Nephron (organoid): ENCODE measurements around the gene RGS16.

ENCODE experiments used
- H3K27ac Mint-ChIP-seq, 3 experiments: 2 replicates each; pipeline ENCODE4 v1.8.0; 2020; ENCODE audit warnings: mixed read lengths in 3 of 3, mild to moderate bottlenecking in 2 of 3, moderate library complexity in 1 of 3
- H3K27me3 Mint-ChIP-seq: 2 replicates; pipeline ENCODE4 v1.8.0; 2021; ENCODE audit warnings: low read depth, mild to moderate bottlenecking, moderate library complexity, mixed read lengths
- H3K36me3 Mint-ChIP-seq: 2 replicates; pipeline ENCODE4 v1.8.0; 2020; ENCODE audit warnings: low read depth, mixed read lengths
- H3K4me1 Mint-ChIP-seq: 2 replicates; pipeline ENCODE4 v1.8.0; 2020; ENCODE audit warnings: mixed read lengths
- H3K4me3 Mint-ChIP-seq, 3 experiments: 2 replicates each; pipeline ENCODE4 v1.8.0; 2020; ENCODE audit warnings: mild to moderate bottlenecking in 3 of 3, mixed read lengths in 3 of 3, moderate library complexity in 2 of 3
- H3K9me3 Mint-ChIP-seq: 2 replicates; pipeline ENCODE4 v1.8.0; 2020; ENCODE audit warnings: mixed read lengths
- TF ChIP-seq, protein P1 (sequence below), 3 experiments: fragments of 200-600 bp; sonication (generic); IDR thresholded peaks; one replicate each; pipeline ENCODE4 v1.5.0; 2021; ENCODE audit warnings: antibody characterized with exemption in 3 of 3; ENCODE audit not compliant: unreplicated experiment in 3 of 3

Gene RGS16

DNA sequence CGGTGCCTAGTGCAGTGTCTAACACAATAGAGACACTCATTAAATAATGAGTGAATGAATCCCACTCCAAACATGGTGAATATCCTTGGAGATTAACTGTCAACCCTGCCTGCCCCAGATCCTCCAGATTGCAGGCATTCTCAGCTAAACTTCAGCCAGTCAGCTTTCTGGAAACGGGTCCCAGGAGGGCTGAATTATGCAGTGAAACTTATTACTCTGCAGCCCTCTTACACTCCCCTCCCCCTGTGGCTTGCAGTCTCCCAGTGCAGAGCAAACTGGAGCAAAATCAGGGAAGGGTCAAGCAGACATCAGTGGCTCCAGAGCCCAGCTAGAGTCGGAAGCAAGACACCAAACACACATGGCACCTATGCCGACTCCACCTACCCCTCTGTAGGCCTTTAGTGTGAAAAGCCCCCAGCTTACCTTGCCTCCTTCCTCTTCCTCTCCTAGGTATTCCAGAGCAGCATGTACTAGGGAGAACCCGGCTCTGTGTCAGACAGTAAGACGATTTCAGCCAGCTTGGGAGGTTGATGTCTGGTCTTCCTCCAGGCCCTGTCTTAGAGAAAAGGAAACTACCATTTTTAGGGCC is 6.5 kb upstream of the RGS16 start:
- H3K27ac Mint-ChIP-seq: peak overlapping the region; percentile 65 to 81 (median 80)
- no peaks in the 10 kb centered on the region for H3K9me3 Mint-ChIP-seq
- no peaks in the 10 kb centered on the region for H3K36me3 Mint-ChIP-seq
- peaks cover 62% of the 10 kb centered on the region for H3K4me1 Mint-ChIP-seq
- TF ChIP-seq, protein P1, sequence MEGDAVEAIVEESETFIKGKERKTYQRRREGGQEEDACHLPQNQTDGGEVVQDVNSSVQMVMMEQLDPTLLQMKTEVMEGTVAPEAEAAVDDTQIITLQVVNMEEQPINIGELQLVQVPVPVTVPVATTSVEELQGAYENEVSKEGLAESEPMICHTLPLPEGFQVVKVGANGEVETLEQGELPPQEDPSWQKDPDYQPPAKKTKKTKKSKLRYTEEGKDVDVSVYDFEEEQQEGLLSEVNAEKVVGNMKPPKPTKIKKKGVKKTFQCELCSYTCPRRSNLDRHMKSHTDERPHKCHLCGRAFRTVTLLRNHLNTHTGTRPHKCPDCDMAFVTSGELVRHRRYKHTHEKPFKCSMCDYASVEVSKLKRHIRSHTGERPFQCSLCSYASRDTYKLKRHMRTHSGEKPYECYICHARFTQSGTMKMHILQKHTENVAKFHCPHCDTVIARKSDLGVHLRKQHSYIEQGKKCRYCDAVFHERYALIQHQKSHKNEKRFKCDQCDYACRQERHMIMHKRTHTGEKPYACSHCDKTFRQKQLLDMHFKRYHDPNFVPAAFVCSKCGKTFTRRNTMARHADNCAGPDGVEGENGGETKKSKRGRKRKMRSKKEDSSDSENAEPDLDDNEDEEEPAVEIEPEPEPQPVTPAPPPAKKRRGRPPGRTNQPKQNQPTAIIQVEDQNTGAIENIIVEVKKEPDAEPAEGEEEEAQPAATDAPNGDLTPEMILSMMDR (IDR thresholded peaks at IDR 0.05; ENCODE audit: unreplicated experiment in 3 of 3): no peak
- peak overlapping the region in 1 of 3 experiments; percentile 21 for H3K4me3 Mint-ChIP-seq
- H3K27me3 Mint-ChIP-seq: peaks cover 21% of the 10 kb centered on the region

DNA sequence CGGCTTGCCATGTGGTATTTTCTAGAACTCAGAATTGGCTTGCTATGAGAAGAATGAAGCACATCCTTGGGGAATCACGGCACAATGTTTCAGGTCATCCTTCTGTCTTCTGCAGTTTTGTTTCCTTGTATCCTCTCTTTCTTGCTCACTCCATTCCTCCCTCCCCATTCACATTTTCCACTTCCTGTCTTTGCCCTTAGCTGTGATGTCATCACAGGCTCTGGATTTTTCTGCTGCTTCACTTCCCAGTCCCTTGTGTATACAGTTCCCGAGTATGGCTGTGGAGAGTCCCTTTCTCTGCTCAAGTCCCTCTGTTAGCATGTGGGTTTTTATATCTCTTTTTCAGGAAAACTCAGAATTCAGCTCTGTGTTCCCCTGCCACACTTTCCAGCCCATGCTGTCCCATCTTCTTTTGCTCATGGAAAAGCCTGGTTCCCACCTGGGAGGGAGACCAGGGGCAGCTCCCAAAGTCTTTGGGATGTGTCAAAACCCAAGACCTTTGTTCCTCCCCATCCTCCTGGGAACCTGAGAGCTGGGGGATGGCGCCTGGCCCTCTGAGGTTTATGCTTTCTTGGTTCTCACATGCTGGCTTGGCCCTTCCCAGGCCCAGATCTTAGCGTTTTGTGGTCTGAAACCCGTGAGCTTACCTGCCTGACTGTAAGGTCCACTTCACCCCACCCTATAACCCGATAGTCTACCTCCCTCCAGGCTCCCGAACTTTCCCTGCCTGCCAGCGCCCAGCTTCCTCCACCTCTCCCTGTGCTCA is 4.8 kb upstream of the RGS16 start:
- Mint-ChIP-seq H3K27me3 (peaks cover 31% of the 10 kb centered on the region), H3K36me3 (no peaks in the 10 kb centered on the region), H3K4me1 (peaks cover 55% of the 10 kb centered on the region), H3K4me3 (no peak overlapping the region), H3K9me3 (no peaks in the 10 kb centered on the region), H3K27ac (no peak overlapping the region)
- TF ChIP-seq, protein P1 (IDR thresholded peaks at IDR 0.05; ENCODE audit: unreplicated experiment in 3 of 3): no peak

DNA sequence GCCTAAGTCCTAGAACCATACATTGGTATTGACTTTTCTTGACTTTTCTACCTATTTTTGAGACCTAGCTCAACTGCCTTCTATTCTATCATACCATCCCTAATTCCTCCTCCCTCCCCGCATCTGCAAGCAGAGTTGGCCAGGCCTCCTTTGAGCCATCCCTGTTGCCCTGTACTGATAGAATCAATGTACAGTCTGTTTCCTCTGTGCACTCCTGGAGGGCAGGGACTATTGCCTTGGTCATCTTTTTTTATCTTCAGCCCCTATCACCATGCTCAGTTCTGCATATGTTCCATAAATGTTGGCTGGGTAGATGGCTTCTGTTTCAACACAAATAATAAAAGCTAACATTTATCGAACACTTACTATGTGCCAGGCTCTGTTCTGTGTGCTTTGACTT is 4.0 kb upstream of the RGS16 start:
- Mint-ChIP-seq H3K27ac (no peak overlapping the region), H3K9me3 (no peaks in the 10 kb centered on the region), H3K4me1 (peaks cover 47% of the 10 kb centered on the region), H3K4me3 (no peak overlapping the region), H3K27me3 (peaks cover 37% of the 10 kb centered on the region), H3K36me3 (no peaks in the 10 kb centered on the region)
- TF ChIP-seq, protein P1 (IDR thresholded peaks at IDR 0.05; ENCODE audit: unreplicated experiment in 3 of 3): no peak

DNA sequence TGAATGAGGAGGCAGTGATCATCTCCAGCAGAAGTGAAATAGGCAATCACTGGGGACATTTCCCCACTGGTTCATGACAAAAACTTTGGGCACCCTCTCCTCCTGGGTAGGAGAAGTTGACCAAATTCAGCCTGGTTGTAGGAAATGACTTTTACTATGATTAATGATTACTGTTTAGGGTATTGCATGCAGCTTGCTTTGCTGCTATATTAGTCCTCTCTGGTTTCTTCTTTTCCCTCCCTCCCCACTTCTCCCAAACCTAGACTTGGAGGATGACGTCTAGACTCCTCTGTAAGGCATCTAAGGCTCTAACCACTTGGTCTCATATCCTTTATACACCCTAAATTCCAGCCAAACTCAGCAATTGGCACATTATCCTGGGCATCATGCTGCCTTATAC is 3.4 kb upstream of the RGS16 start:
- H3K4me1 Mint-ChIP-seq: peaks cover 42% of the 10 kb centered on the region
- H3K9me3 Mint-ChIP-seq: no peaks in the 10 kb centered on the region
- H3K27me3 Mint-ChIP-seq: peaks cover 37% of the 10 kb centered on the region
- no peaks in the 10 kb centered on the region for H3K36me3 Mint-ChIP-seq
- no peak overlapping the region for H3K27ac Mint-ChIP-seq
- TF ChIP-seq, protein P1 (IDR thresholded peaks at IDR 0.05; ENCODE audit: unreplicated experiment in 3 of 3): no peak
- H3K4me3 Mint-ChIP-seq: no peak overlapping the region

DNA sequence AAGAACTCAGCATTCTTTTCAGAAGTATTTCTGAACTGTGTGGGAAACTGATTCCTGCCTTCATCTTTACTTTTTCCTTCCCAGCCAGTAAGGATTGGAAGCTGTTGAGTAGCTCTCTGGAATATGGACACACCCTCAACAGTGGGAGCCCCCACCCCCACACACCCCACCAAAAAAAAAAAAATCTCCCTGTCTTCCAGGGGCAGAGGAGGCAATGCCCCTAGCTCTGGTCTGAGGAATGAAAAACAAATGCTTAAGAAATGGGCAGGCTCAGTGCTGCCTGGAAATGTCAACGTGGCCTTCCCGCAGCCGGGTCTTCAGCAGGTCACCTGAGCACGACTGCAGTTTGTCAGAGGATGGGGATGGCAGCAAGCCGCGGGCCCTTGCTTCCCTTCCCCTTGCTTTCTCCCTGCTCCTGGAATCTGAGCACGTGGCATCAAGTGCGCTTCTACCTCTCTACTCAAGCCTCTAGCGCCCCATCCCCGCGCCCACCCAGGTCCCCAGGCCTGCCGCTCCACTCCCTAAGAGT is 479 bp downstream of the RGS16 start:
- Mint-ChIP-seq H3K27ac (no peak overlapping the region), H3K4me1 (peaks cover 11% of the 10 kb centered on the region), H3K27me3 (peaks cover 28% of the 10 kb centered on the region), H3K4me3 (no peak overlapping the region), H3K9me3 (no peaks in the 10 kb centered on the region), H3K36me3 (no peaks in the 10 kb centered on the region)
- TF ChIP-seq, protein P1 (IDR thresholded peaks at IDR 0.05; ENCODE audit: unreplicated experiment in 3 of 3): no peak
